ENCODE data around the gene NELFB. TPM values are rescaled to one million over a fixed set of nuclear protein-coding genes. Genes with fewer than 3 reads are reported as not detected.

Gene NELFB
- polyA plus RNA-seq (2014; cell fraction: cytosol; rRNA removed): 116 TPM in 2 replicates
- polyA plus RNA-seq (2014; cell fraction: nucleus; rRNA removed): 73.0 and 86.4 TPM in 2 replicates

- peak; percentile 85 for DNase-seq (ENCODE audit: low spot score)
Observed at GRCh38 chr9:137254624-137255447, at the start of gene NELFB. Gene NELFB (plus strand): TSS chr9:137255327.

- DNase-seq (ENCODE audit: low spot score): no peak
Observed at GRCh38 chr9:137206602-137207001, 48.5 kb upstream of the NELFB start.

- no peak for DNase-seq (ENCODE audit: low spot score)
Observed at GRCh38 chr9:137211532-137211931, 43.6 kb upstream of the NELFB start.

GRCh38 chr9:137212520-137212919 is 42.6 kb upstream of the NELFB start:
- DNase-seq (ENCODE audit: low spot score): no peak

- DNase-seq (ENCODE audit: low spot score): no peak
Observed at GRCh38 chr9:137213160-137214060, 41.7 kb upstream of the NELFB start.

- no peak for DNase-seq (ENCODE audit: low spot score)
Observed at GRCh38 chr9:137214620-137215019, 40.5 kb upstream of the NELFB start.

GRCh38 chr9:137215196-137215986 is 39.7 kb upstream of the NELFB start:
- no peak for DNase-seq (ENCODE audit: low spot score)

- no peak for DNase-seq (ENCODE audit: low spot score)
Observed at GRCh38 chr9:137216188-137216965, 38.8 kb upstream of the NELFB start.

GRCh38 chr9:137217276-137218211 is 37.6 kb upstream of the NELFB start:
- no peak for DNase-seq (ENCODE audit: low spot score)

- no peak for DNase-seq (ENCODE audit: low spot score)
Observed at GRCh38 chr9:137218212-137218753, 36.8 kb upstream of the NELFB start.

- no peak for DNase-seq (ENCODE audit: low spot score)
Observed at GRCh38 chr9:137218754-137219271, 36.3 kb upstream of the NELFB start.

GRCh38 chr9:137219757-137220316 is 35.3 kb upstream of the NELFB start:
- DNase-seq (ENCODE audit: low spot score): no peak

GRCh38 chr9:137220317-137221094 is 34.6 kb upstream of the NELFB start:
- DNase-seq (ENCODE audit: low spot score): no peak

GRCh38 chr9:137221095-137221505 is 34.0 kb upstream of the NELFB start:
- DNase-seq (ENCODE audit: low spot score): no peak

GRCh38 chr9:137221506-137222111 is 33.5 kb upstream of the NELFB start:
- DNase-seq (ENCODE audit: low spot score): no peak

GRCh38 chr9:137222190-137223077 is 32.7 kb upstream of the NELFB start, which contains the start of gene RNF208:
Gene RNF208 (minus strand): TSS chr9:137222240. CDS start chr9:137221212, 1,028 bp downstream.
- DNase-seq (ENCODE audit: low spot score): peak; percentile 60
